GM12878 (cell line): Measurements from ENCODE around the gene SNAPIN. TPM values are rescaled to one million over a fixed set of nuclear protein-coding genes. Genes with fewer than 3 reads are reported as not detected.

ENCODE experiments used
- ATAC-seq: fragments of 200-7000 bp; cut with Tn5 transposase; 3 replicates; pipeline ENCODE4 v1.9.1; 2020; ENCODE audit warnings: mild to moderate bottlenecking, moderate library complexity
- BruUV-seq: library from RNA; stranded (reverse); fragments of 400-500 nt; replicated peaks from 2 replicates; lab custom pipeline; 2021; lab: Mats Ljungman, UMichigan
- CTCF ChIA-PET: fragments of 300-600 bp; sonication (Branson Sonifier 250); formaldehyde crosslinking; extraction: SDS; loops from one replicate; lab custom pipeline; 2021; ENCODE audit warnings: inconsistent platforms; lab: Yijun Ruan, JAX
- POLR2A ChIA-PET: fragments of 350-600 bp; formaldehyde crosslinking; extraction: SDS; loops from one replicate; lab custom pipeline; 2021; ENCODE audit warnings: inconsistent platforms; lab: Charles Lee
- RAD21 ChIA-PET: fragments of 300-600 bp; sonication (Branson Sonifier 250); formaldehyde crosslinking; loops from one replicate; lab custom pipeline; 2023; ENCODE audit warnings: antibody characterized with exemption; ENCODE audit not compliant: unreplicated experiment; lab: Charles Lee
- SMC1A ChIA-PET: fragments of 300-600 bp; sonication (Branson Sonifier 250); formaldehyde crosslinking; loops from one replicate; lab custom pipeline; 2023; ENCODE audit not compliant: unreplicated experiment, uncharacterized antibody; lab: Charles Lee
- DNase-seq: peaks from one replicate; pipeline ENCODE4 v3.0.0-alpha.2; 2011; ENCODE audit warnings: low read depth, low spot score
- FAIRE-seq: peaks from 3 replicates; lab custom pipeline; 2011; peaks lifted over from hg19 to GRCh38; lab: Jason Lieb, UNC
- H2AFZ ChIP-seq: 2 replicates; pipeline ENCODE4 v1.6.0; 2011; ENCODE audit warnings: low read depth, low read length, control low read depth; ENCODE audit not compliant: control insufficient read depth
- H3K27ac ChIP-seq: 2 replicates; pipeline ENCODE4 v1.5.1; 2011; ENCODE audit warnings: control low read depth; ENCODE audit not compliant: control insufficient read depth, insufficient read depth
- H3K27me3 ChIP-seq, 2 experiments: replicated peaks in 1 of 2; 2 replicates each; pipeline versions ENCODE4 v1.6.0 to v1.6.1; 2011; ENCODE audit warnings: low read length in 1 of 2; ENCODE audit not compliant: control insufficient read depth in 2 of 2, insufficient read depth in 2 of 2
- H3K36me3 ChIP-seq, 2 experiments: 2 replicates each; pipeline ENCODE4 v1.5.1; 2011; ENCODE audit warnings: low read length in 1 of 2; ENCODE audit not compliant: control insufficient read depth in 2 of 2, insufficient read depth in 2 of 2
- H3K4me1 ChIP-seq: 2 replicates; pipeline ENCODE4 v1.6.1; 2011; ENCODE audit warnings: mild to moderate bottlenecking, low read length, moderate library complexity, mixed read lengths; ENCODE audit not compliant: control insufficient read depth, insufficient read depth
- H3K4me2 ChIP-seq: 2 replicates; pipeline ENCODE4 v1.6.0; 2011; ENCODE audit warnings: control low read depth; ENCODE audit not compliant: control insufficient read depth, insufficient read depth
- H3K4me3 ChIP-seq: fragments of 200-600 bp; sonication (generic); 2 replicates; pipeline ENCODE4 v1.5.1; 2016
- H3K79me2 ChIP-seq: 2 replicates; pipeline ENCODE4 v1.6.0; 2011; ENCODE audit warnings: low read length; ENCODE audit not compliant: control insufficient read depth, insufficient read depth
- H3K9ac ChIP-seq: 2 replicates; pipeline ENCODE4 v1.8.0; 2011; ENCODE audit warnings: low read length, control low read depth, mixed read lengths; ENCODE audit not compliant: control insufficient read depth, insufficient read depth
- H3K9me3 ChIP-seq: replicated peaks from 3 replicates; pipeline ENCODE4 v1.5.1; 2011; ENCODE audit warnings: mild to moderate bottlenecking, low read length; ENCODE audit not compliant: control insufficient read depth, insufficient read depth
- H4K20me1 ChIP-seq: 2 replicates; pipeline ENCODE4 v1.6.0; 2011; ENCODE audit not compliant: control insufficient read depth, insufficient read depth
- ASH2L ChIP-seq: fragments of 300-600, 200-600 bp; sonication (generic); IDR thresholded peaks from 2 replicates; pipeline ENCODE4 v1.6.1; 2017; ENCODE audit warnings: low read depth, mild to moderate bottlenecking, borderline replicate concordance
- BRCA1 ChIP-seq: IDR thresholded peaks from 2 replicates; pipeline ENCODE4 v1.6.1; 2011; ENCODE audit warnings: low read depth, low read length, improper control_type of control experiment
- GABPA ChIP-seq: IDR thresholded peaks from 2 replicates; pipeline ENCODE4 v1.6.1; 2014; ENCODE audit warnings: antibody characterized with exemption, low read depth, mild to moderate bottlenecking, inconsistent platforms
- IRF3 ChIP-seq: fragments of 450-650 bp; IDR thresholded peaks from 2 replicates; pipeline ENCODE4 v1.6.1; 2014; ENCODE audit warnings: mild to moderate bottlenecking
- POLR2AphosphoS2 ChIP-seq: IDR thresholded peaks from 2 replicates; pipeline ENCODE4 v1.6.1; 2011; ENCODE audit warnings: low read depth, mild to moderate bottlenecking, low read length, improper control_type of control experiment, moderate library complexity
- SREBF1 ChIP-seq: IDR thresholded peaks from 2 replicates; pipeline ENCODE4 v1.6.1; 2012; ENCODE audit warnings: mild to moderate bottlenecking, low read length
- ZBTB33 ChIP-seq: fragments of 450-650 bp; IDR thresholded peaks from 2 replicates; pipeline ENCODE4 v1.6.1; 2017; ENCODE audit warnings: mild to moderate bottlenecking
- ZNF217 ChIP-seq: fragments of 450-650 bp; IDR thresholded peaks from 2 replicates; pipeline ENCODE4 v1.6.1; 2017; ENCODE audit warnings: antibody characterized with exemption, mild to moderate bottlenecking
- ZNF384 ChIP-seq: IDR thresholded peaks from 2 replicates; pipeline ENCODE4 v1.6.1; 2012; ENCODE audit warnings: low read depth, mild to moderate bottlenecking, low read length, improper control_type of control experiment, borderline replicate concordance
- ZSCAN29 ChIP-seq: fragments of 450-650 bp; IDR thresholded peaks from 2 replicates; pipeline ENCODE4 v1.6.1; 2017; ENCODE audit warnings: mild to moderate bottlenecking, moderate library complexity
- WGBS: methylation state at CpG from one replicate; pipeline ENCODE4 v1.1.6; 2016; ENCODE audit warnings: low lambda C conversion rate; ENCODE audit not compliant: insufficient replicate concordance, insufficient coverage; ENCODE audit errors: missing lambda C conversion rate; 5-methylcytosine and 5-hydroxymethylcytosine counted together
- in situ Hi-C: fragments of 300-500 bp; cut with MboI; formaldehyde crosslinking; loops from 9 replicates; pipeline ENCODE4 v1.14.3; 2018; ENCODE audit warnings: mixed read lengths
- intact Hi-C: fragments of 100-400 bp; cut with micrococcal nuclease; formaldehyde crosslinking; loops from one replicate; pipeline ENCODE4 v1.14.2; 2022; ENCODE audit not compliant: unreplicated experiment
- polyA plus RNA-seq, 11 experiments: library from polyadenylated mRNA; depleted of rRNA in 4 of 11; unstranded in 6 of 11; stranded (reverse) in 5 of 11; fragments of >200 nt; fragmentation: Nextera tagmentation in 4 of 11; fragmentation: Illumina TruSeq in 1 of 11; extraction: Ambion mirVana in 4 of 11; extraction: Trizol in 1 of 11; gene quantifications; 1 replicate in 1 of 11; 2 replicates in 10 of 11; pipeline versions ENCODE4 v1.2.1 to v1.2.3, GENCODE V29; 2011 to 2016; ENCODE audit warnings: inconsistent platforms in 2 of 11, missing spikeins in 2 of 11, low read depth in 1 of 11
- total RNA-seq, 4 experiments: library from RNA; depleted of rRNA in 3 of 4; stranded (reverse); fragments of >200 nt in 3 of 4; fragmentation: Illumina TruSeq in 1 of 4; extraction: Trizol in 1 of 4; gene quantifications; 2 replicates each; pipeline versions ENCODE4 v1.2.1 to v1.2.3, GENCODE V29; 2013 to 2021
- TF ChIP-seq, protein P1 (sequence below): IDR thresholded peaks from 2 replicates; pipeline ENCODE4 v1.6.1; 2011; ENCODE audit warnings: low read depth, low read length, improper control_type of control experiment, borderline replicate concordance
- TF ChIP-seq, protein P2 (sequence below): fragments of 450-650 bp; formaldehyde crosslinking; IDR thresholded peaks from 2 replicates; pipeline ENCODE4 v1.5.0; 2022; ENCODE audit warnings: mild to moderate bottlenecking, missing genetic modification characterization

The SNAPIN gene
- total and polyA plus RNA-seq, 10 of the 15 experiments (the other 5 are each of a cell fraction or from before 2014, with no cell fraction given) = 12.4 to 78.1 (median 38.6) TPM

GRCh38 chr1:153670859-153671627, 12.5 kb downstream of the SNAPIN start, which contains the start of gene ILF2:
TSS of gene ILF2 (minus strand) at chr1:153670993. CDS start at chr1:153670922, 71 bp downstream.
- Histone ChIP-seq H3K27me3 (no peaks in the 10 kb centered on the region), H3K79me2 (peaks cover 24% of the 10 kb centered on the region), H3K27ac (peak within 1 kb of the TSS; percentile 85), H3K4me2 (peak within 1 kb of the TSS; percentile 85), H3K36me3 (peaks cover 6 to 24% of the 10 kb centered on the region in 2 experiments), H4K20me1 (no peaks in the 10 kb centered on the region), H3K9me3 (no peaks in the 10 kb centered on the region), H3K4me1 (peaks cover 4% of the 10 kb centered on the region; the same call in 1 of the 2 replicates), H3K9ac (peak within 1 kb of the TSS; percentile 94), H2AFZ (peak within 1 kb of the TSS; percentile 79), H3K4me3 (peak within 1 kb of the TSS; percentile 99)
- FAIRE-seq (peak; percentile 94), DNase-seq (peak; percentile 100), ATAC-seq (peak; percentile 95)
- intact Hi-C loops = loop anchor here (1.0 to 5.0 kb wide), 5 partner anchors 36 to 316 kb away; partner anchors contain the start of genes CHTOP and RAB13
- RAD21 ChIA-PET = interaction anchor here (0.8 to 3.6 kb wide), 6 partner anchors 36 to 316 kb away, joined by 3 to 14 read pairs (median 6); partner anchors contain the start of genes JTB and RAB13
- in situ Hi-C loops = no loop called here
- 1% methylated on average over 35 of the region's 35 CpGs for WGBS
- POLR2A ChIA-PET = interaction anchor here (0.6 to 1.5 kb wide), 7 partner anchors 37 to 293 kb away, joined by 3 to 5 read pairs (median 4); partner anchors contain the start of gene CHTOP
- BruUV-seq = no TSS peak
- SMC1A ChIA-PET = interaction anchor here (0.7 to 2.1 kb wide), 10 partner anchors 28 to 274 kb away, joined by 3 to 11 read pairs (median 4); partner anchors contain the start of genes CHTOP, S100A1 and S100A13
- CTCF ChIA-PET = interaction anchor here (1.2 to 7.5 kb wide), 9 partner anchors 37 to 307 kb away, joined by 3 to 43 read pairs (median 6); partner anchors contain the start of genes CHTOP and JTB
- TF ChIP-seq POLR2AphosphoS2 (peak; percentile 78; the same call in 1 of the 2 replicates), ZSCAN29 (peak; percentile 95), IRF3 (peak; percentile 77; the same call in 1 of the 2 replicates), ASH2L (no peak), SREBF1 (no peak), ZBTB33 (no peak), GABPA (peak; percentile 67), ZNF217 (no peak; the same call in 1 of the 2 replicates), BRCA1 (no peak), ZNF384 (no peak)
- TF ChIP-seq, protein P1, sequence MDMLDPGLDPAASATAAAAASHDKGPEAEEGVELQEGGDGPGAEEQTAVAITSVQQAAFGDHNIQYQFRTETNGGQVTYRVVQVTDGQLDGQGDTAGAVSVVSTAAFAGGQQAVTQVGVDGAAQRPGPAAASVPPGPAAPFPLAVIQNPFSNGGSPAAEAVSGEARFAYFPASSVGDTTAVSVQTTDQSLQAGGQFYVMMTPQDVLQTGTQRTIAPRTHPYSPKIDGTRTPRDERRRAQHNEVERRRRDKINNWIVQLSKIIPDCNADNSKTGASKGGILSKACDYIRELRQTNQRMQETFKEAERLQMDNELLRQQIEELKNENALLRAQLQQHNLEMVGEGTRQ = no peak
- TF ChIP-seq, protein P2, sequence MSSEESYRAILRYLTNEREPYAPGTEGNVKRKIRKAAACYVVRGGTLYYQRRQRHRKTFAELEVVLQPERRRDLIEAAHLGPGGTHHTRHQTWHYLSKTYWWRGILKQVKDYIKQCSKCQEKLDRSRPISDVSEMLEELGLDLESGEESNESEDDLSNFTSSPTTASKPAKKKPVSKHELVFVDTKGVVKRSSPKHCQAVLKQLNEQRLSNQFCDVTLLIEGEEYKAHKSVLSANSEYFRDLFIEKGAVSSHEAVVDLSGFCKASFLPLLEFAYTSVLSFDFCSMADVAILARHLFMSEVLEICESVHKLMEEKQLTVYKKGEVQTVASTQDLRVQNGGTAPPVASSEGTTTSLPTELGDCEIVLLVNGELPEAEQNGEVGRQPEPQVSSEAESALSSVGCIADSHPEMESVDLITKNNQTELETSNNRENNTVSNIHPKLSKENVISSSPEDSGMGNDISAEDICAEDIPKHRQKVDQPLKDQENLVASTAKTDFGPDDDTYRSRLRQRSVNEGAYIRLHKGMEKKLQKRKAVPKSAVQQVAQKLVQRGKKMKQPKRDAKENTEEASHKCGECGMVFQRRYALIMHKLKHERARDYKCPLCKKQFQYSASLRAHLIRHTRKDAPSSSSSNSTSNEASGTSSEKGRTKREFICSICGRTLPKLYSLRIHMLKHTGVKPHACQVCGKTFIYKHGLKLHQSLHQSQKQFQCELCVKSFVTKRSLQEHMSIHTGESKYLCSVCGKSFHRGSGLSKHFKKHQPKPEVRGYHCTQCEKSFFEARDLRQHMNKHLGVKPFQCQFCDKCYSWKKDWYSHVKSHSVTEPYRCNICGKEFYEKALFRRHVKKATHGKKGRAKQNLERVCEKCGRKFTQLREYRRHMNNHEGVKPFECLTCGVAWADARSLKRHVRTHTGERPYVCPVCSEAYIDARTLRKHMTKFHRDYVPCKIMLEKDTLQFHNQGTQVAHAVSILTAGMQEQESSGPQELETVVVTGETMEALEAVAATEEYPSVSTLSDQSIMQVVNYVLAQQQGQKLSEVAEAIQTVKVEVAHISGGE (CRISPR knock-in tag) = no peak
